Ishikawa (cell line): ENCODE measurements around the gene PDAP1.

ENCODE experiments used
- CEBPB ChIP-seq: IDR thresholded peaks from 2 replicates; pipeline ENCODE4 v1.6.1; 2012
- CREB1 ChIP-seq: IDR thresholded peaks from 2 replicates; pipeline ENCODE4 v1.6.1; 2012; ENCODE audit warnings: low read depth
- EGR1 ChIP-seq: IDR thresholded peaks from 2 replicates; pipeline ENCODE4 v1.6.1; 2012
- EP300 ChIP-seq: IDR thresholded peaks from 2 replicates; pipeline ENCODE4 v1.6.1; 2012; ENCODE audit warnings: borderline replicate concordance
- FOXM1 ChIP-seq: IDR thresholded peaks from 2 replicates; pipeline ENCODE4 v1.6.1; 2012; ENCODE audit warnings: low read depth, borderline replicate concordance
- NFIC ChIP-seq: IDR thresholded peaks from 2 replicates; pipeline ENCODE4 v1.6.1; 2012
- RAD21 ChIP-seq: IDR thresholded peaks from 2 replicates; pipeline ENCODE4 v1.6.1; 2012; ENCODE audit warnings: low read depth
- TAF1 ChIP-seq: IDR thresholded peaks from 2 replicates; pipeline ENCODE4 v1.6.1; 2012; ENCODE audit warnings: low read depth, mild to moderate bottlenecking
- TCF12 ChIP-seq: IDR thresholded peaks from 2 replicates; pipeline ENCODE4 v1.6.1; 2012; ENCODE audit warnings: low read depth
- TEAD4 ChIP-seq: IDR thresholded peaks from 2 replicates; pipeline ENCODE4 v1.6.1; 2012
- YY1 ChIP-seq: IDR thresholded peaks from 2 replicates; pipeline ENCODE4 v1.6.1; 2012; ENCODE audit warnings: low read depth
- ZBTB7A ChIP-seq: IDR thresholded peaks from 2 replicates; pipeline ENCODE4 v1.6.1; 2012; ENCODE audit warnings: low read depth
- TF ChIP-seq, protein P1 (sequence below): IDR thresholded peaks from 2 replicates; pipeline ENCODE4 v1.6.1; 2012; ENCODE audit warnings: low read depth, mild to moderate bottlenecking
- TF ChIP-seq, protein P2 (sequence below): IDR thresholded peaks from 2 replicates; pipeline ENCODE4 v1.6.1; 2012
- TF ChIP-seq, protein P3 (sequence below): IDR thresholded peaks from 2 replicates; pipeline ENCODE4 v1.6.1; 2012

PDAP1 gene, protein sequence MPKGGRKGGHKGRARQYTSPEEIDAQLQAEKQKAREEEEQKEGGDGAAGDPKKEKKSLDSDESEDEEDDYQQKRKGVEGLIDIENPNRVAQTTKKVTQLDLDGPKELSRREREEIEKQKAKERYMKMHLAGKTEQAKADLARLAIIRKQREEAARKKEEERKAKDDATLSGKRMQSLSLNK

DNA sequence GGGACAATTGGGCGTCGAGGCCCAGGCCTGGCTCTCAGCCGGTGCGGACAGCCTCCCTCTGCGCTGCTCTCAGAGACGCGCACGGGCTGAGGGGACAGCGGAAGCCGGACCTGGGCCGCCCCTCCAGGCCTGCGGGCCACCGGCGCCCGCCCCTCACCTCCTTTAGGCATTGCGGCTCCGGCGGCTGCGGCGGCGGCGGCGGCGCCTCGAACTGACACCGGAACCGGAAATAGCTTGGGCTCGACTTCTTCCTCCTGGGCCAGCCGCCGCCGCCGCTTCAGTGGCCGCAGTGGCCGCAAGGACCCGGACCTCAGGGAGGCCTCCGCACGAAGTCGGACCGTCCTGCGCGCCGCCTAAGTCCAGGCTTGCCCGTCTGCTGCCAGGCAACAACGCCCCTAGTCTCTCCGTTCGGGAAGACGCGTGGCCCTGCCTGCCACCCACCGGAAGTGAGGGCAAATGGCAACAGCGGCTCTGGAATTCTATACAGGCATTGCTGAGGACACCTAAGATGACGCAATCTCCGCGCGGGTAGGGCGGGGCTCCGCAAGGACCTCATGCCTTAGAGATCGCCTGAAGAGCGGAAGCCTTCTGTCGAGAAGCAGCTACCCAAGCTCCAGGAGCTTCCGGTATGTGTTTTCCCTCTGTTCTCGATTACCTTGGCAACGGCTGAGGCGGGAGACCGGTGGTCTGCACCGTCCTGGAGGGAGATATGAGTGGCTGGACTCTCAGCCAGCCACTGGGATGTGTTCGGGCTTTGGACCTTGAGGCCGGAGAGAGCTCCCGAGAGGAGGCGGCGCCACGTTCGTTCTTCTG is at the start of gene PDAP1, which contains the start of gene BUD31:
PDAP1 (minus strand) TSS at position 219 of the 813 bp plus-strand sequence; CDS start at position 170, 49 bp downstream.
BUD31 (plus strand) TSS at position 591 of the 813 bp plus-strand sequence. CDS start 2,124 bp downstream, outside the sequence.
- peak; percentile 62 for TF ChIP-seq EP300
- TF ChIP-seq, protein P1, sequence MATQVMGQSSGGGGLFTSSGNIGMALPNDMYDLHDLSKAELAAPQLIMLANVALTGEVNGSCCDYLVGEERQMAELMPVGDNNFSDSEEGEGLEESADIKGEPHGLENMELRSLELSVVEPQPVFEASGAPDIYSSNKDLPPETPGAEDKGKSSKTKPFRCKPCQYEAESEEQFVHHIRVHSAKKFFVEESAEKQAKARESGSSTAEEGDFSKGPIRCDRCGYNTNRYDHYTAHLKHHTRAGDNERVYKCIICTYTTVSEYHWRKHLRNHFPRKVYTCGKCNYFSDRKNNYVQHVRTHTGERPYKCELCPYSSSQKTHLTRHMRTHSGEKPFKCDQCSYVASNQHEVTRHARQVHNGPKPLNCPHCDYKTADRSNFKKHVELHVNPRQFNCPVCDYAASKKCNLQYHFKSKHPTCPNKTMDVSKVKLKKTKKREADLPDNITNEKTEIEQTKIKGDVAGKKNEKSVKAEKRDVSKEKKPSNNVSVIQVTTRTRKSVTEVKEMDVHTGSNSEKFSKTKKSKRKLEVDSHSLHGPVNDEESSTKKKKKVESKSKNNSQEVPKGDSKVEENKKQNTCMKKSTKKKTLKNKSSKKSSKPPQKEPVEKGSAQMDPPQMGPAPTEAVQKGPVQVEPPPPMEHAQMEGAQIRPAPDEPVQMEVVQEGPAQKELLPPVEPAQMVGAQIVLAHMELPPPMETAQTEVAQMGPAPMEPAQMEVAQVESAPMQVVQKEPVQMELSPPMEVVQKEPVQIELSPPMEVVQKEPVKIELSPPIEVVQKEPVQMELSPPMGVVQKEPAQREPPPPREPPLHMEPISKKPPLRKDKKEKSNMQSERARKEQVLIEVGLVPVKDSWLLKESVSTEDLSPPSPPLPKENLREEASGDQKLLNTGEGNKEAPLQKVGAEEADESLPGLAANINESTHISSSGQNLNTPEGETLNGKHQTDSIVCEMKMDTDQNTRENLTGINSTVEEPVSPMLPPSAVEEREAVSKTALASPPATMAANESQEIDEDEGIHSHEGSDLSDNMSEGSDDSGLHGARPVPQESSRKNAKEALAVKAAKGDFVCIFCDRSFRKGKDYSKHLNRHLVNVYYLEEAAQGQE = no peak
- TF ChIP-seq TAF1 = peak; percentile 78
- no peak for TF ChIP-seq RAD21
- TF ChIP-seq, protein P2, sequence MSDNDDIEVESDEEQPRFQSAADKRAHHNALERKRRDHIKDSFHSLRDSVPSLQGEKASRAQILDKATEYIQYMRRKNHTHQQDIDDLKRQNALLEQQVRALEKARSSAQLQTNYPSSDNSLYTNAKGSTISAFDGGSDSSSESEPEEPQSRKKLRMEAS = peak; percentile 79
- TF ChIP-seq CREB1 = peak; percentile 64; the same call in 1 of the 2 replicates
- peak; percentile 39; the same call in 1 of the 2 replicates for TF ChIP-seq TEAD4
- peak; percentile 99 for TF ChIP-seq CEBPB

DNA sequence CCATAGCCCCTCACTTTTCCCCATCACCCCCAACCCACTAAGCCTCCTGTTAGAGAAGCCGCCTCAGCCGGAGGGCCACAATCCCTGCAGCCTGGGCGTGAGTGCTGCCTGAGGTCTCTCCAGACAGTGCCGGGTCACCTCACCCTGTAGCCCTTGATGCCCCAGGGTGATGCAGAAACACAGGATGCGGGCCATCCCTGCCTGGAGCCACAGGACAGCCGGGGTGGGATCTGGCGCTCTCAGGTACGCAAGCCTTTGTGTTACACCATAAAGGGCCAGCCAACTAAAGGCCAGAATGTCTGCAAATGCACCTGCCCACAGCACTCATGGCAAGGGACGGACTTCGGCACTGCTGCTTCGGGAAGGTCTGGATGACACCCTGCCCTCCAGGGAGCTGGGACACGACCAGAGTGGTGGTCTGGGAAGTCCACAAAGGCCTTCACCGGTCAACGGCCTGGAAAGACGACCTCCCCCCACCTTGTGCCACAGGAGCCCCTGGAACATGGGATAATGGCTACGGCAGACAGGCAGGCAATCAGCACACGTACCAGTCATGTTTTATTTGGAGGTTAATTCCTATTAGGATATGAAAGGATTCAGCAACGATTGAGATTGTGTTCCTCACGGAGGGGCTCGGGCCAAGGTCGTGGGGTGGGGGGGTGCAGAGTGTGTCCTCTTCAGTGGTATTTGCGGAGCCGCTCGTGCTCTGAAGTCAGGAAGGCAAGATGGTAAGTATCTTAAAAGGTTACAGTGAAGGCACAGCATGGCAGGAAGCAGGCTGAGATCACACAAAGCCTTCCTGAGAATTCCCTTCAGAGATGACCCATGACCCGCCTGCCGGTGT is 49.5 kb upstream of the PDAP1 start:
- TF ChIP-seq ZBTB7A (no peak), FOXM1 (no peak), EP300 (no peak), TEAD4 (no peak), NFIC (no peak), CEBPB (no peak), YY1 (no peak), RAD21 (no peak)
- TF ChIP-seq, protein P1 = no peak
- TF ChIP-seq, protein P2 = no peak
- TF ChIP-seq, protein P3, sequence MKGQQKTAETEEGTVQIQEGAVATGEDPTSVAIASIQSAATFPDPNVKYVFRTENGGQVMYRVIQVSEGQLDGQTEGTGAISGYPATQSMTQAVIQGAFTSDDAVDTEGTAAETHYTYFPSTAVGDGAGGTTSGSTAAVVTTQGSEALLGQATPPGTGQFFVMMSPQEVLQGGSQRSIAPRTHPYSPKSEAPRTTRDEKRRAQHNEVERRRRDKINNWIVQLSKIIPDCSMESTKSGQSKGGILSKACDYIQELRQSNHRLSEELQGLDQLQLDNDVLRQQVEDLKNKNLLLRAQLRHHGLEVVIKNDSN = no peak

DNA sequence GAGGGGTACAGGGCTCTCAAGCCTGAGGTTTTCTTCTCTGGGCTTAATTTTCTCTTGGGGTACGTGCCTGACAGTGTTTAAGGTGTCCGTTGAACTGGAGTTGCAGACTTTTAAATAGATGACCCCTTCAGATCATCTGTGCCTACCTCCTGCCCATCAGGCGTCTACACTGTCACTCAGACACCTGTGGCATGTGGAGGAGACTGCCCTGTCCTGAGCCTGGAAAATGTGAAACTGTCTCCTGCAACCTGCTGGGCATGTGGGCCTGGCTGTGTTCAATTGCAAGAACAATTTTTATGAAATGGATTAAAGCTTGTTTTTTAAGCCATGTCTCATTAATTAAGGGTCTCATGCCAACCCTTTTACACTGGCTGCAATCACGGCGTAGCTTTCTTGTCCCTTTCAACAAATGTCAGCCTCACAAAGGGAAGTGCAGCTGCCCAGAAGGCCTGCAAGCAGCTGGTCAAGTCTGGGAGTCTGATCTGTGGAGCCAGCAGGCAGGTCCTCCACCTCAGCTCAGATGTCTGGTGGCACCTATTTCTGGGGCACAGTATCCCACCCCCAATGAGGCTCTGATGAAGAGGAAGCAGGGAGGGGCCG is 48.8 kb upstream of the PDAP1 start:
- TF ChIP-seq TAF1 (no peak), NFIC (no peak), EP300 (no peak), FOXM1 (no peak), CEBPB (no peak), YY1 (no peak), TEAD4 (no peak), RAD21 (no peak), ZBTB7A (no peak), CREB1 (no peak), TCF12 (no peak), EGR1 (no peak)
- TF ChIP-seq, protein P3 = no peak
- TF ChIP-seq, protein P2 = no peak
- TF ChIP-seq, protein P1 = no peak
